HepG2 (cell line): ENCODE data around the gene GAS2L2. TPM values are rescaled to one million over a fixed set of nuclear protein-coding genes. Genes with fewer than 3 reads are reported as not detected.

ENCODE experiments used
- DNMT3B ChIP-seq: conservative IDR thresholded peaks from 2 replicates; pipeline ENCODE4 v1.6.1; 2016; ENCODE audit warnings: missing biosample characterization, control low read depth
- ELF1 ChIP-seq: sonication (generic); formaldehyde crosslinking; IDR thresholded peaks from 2 replicates; pipeline ENCODE4 v1.4.0; 2020; ENCODE audit warnings: missing genetic modification reagents
- HOXA5 ChIP-seq: sonication (generic); formaldehyde crosslinking; IDR thresholded peaks from 2 replicates; pipeline ENCODE4 v1.4.0; 2020; ENCODE audit warnings: missing genetic modification reagents
- MATR3 ChIP-seq: sonication (generic); formaldehyde crosslinking; IDR thresholded peaks from 2 replicates; pipeline ENCODE4 v1.4.0; 2020; ENCODE audit warnings: missing genetic modification reagents
- POLR2AphosphoS5 ChIP-seq: IDR thresholded peaks from 2 replicates; pipeline ENCODE4 v1.6.1; 2012; ENCODE audit warnings: low read depth, low read length
- PREB ChIP-seq: sonication (generic); formaldehyde crosslinking; IDR thresholded peaks from 2 replicates; pipeline ENCODE4 v1.4.0; 2020; ENCODE audit warnings: missing genetic modification reagents
- RAD21 ChIP-seq: fragments of 450-650 bp; formaldehyde crosslinking; IDR thresholded peaks from 2 replicates; pipeline ENCODE4 v1.5.0; 2020; ENCODE audit warnings: mild to moderate bottlenecking
- RBM22 ChIP-seq: fragments of 200-400 bp; formaldehyde crosslinking; optimal IDR thresholded peaks from 2 replicates; pipeline ENCODE3; 2017; ENCODE audit warnings: mild to moderate bottlenecking, low read length, moderate library complexity
- REPIN1 ChIP-seq: sonication (generic); formaldehyde crosslinking; IDR thresholded peaks from 2 replicates; pipeline ENCODE4 v1.8.0; 2022; ENCODE audit warnings: missing genetic modification reagents, low read depth, mild to moderate bottlenecking, borderline replicate concordance
- RNF219 ChIP-seq: sonication (generic); formaldehyde crosslinking; IDR thresholded peaks from 2 replicates; pipeline ENCODE4 v1.5.0; 2020; ENCODE audit warnings: mild to moderate bottlenecking, missing genetic modification reagents
- SMAD1 ChIP-seq: sonication (generic); formaldehyde crosslinking; IDR thresholded peaks from 2 replicates; pipeline ENCODE4 v1.4.0; 2020; ENCODE audit warnings: missing genetic modification reagents, low read depth, mild to moderate bottlenecking, borderline replicate concordance
- SNAPC2 ChIP-seq: sonication (generic); formaldehyde crosslinking; IDR thresholded peaks from 2 replicates; pipeline ENCODE4 v1.8.1; 2022; ENCODE audit warnings: mild to moderate bottlenecking, missing genetic modification reagents
- SOX6 ChIP-seq, 2 experiments: fragments of 450-650 bp in 1 of 2; sonication (generic) in 1 of 2; formaldehyde crosslinking in 1 of 2; IDR thresholded peaks; 2 replicates each; pipeline versions ENCODE4 v1.4.0 to v1.6.1; 2017 to 2020; ENCODE audit warnings: antibody characterized with exemption in 1 of 2, mild to moderate bottlenecking in 1 of 2, missing genetic modification reagents in 1 of 2
- TBX3 ChIP-seq: fragments of 450-650 bp; IDR thresholded peaks from 2 replicates; pipeline ENCODE4 v1.6.1; 2017; ENCODE audit warnings: antibody characterized with exemption, mild to moderate bottlenecking, inconsistent platforms, borderline replicate concordance
- ZNF549 ChIP-seq: sonication (generic); formaldehyde crosslinking; IDR thresholded peaks from 2 replicates; pipeline ENCODE4 v1.5.0; 2020; ENCODE audit warnings: missing genetic modification reagents
- ZNF841 ChIP-seq: sonication (generic); formaldehyde crosslinking; IDR thresholded peaks from 2 replicates; pipeline ENCODE4 v1.8.1; 2023; ENCODE audit warnings: missing genetic modification reagents, borderline replicate concordance
- polyA plus RNA-seq, 8 experiments: library from polyadenylated mRNA; depleted of rRNA in 3 of 8; stranded (reverse) in 7 of 8; unstranded in 1 of 8; fragments of >200 nt; fragmentation: Illumina TruSeq in 4 of 8; extraction: Trizol in 4 of 8; gene quantifications; 2 replicates each; pipeline versions ENCODE4 v1.2.1 to v1.2.3, GENCODE V29; 2011 to 2016; ENCODE audit warnings: low read depth in 4 of 8, missing spikeins in 1 of 8, mixed read lengths in 1 of 8; ENCODE audit not compliant: insufficient read depth in 1 of 8
- total RNA-seq, 5 experiments: library from RNA; depleted of rRNA; stranded (reverse); fragments of >200 nt; fragmentation: Illumina TruSeq; extraction: Trizol; gene quantifications; 2 replicates each; pipeline ENCODE4 v1.2.3, GENCODE V29; 2016; ENCODE audit warnings: low read depth in 1 of 5
- TF ChIP-seq, protein P1 (sequence below), 2 experiments: IDR thresholded peaks; 2 replicates each; pipeline ENCODE4 v1.6.1; 2011 to 2012; ENCODE audit warnings: low read length in 2 of 2, borderline replicate concordance in 1 of 2, low read depth in 1 of 2, mild to moderate bottlenecking in 1 of 2, moderate library complexity in 1 of 2
- TF ChIP-seq, protein P2 (sequence below): sonication (generic); formaldehyde crosslinking; IDR thresholded peaks from 2 replicates; pipeline ENCODE4 v1.4.0; 2020; ENCODE audit warnings: missing genetic modification reagents

The GAS2L2 gene
- total and polyA plus RNA-seq, 2 of the 13 experiments (the other 11 are each of a cell fraction or from before 2014, with no cell fraction given), result not detected

- TF ChIP-seq, protein P1, sequence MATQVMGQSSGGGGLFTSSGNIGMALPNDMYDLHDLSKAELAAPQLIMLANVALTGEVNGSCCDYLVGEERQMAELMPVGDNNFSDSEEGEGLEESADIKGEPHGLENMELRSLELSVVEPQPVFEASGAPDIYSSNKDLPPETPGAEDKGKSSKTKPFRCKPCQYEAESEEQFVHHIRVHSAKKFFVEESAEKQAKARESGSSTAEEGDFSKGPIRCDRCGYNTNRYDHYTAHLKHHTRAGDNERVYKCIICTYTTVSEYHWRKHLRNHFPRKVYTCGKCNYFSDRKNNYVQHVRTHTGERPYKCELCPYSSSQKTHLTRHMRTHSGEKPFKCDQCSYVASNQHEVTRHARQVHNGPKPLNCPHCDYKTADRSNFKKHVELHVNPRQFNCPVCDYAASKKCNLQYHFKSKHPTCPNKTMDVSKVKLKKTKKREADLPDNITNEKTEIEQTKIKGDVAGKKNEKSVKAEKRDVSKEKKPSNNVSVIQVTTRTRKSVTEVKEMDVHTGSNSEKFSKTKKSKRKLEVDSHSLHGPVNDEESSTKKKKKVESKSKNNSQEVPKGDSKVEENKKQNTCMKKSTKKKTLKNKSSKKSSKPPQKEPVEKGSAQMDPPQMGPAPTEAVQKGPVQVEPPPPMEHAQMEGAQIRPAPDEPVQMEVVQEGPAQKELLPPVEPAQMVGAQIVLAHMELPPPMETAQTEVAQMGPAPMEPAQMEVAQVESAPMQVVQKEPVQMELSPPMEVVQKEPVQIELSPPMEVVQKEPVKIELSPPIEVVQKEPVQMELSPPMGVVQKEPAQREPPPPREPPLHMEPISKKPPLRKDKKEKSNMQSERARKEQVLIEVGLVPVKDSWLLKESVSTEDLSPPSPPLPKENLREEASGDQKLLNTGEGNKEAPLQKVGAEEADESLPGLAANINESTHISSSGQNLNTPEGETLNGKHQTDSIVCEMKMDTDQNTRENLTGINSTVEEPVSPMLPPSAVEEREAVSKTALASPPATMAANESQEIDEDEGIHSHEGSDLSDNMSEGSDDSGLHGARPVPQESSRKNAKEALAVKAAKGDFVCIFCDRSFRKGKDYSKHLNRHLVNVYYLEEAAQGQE (IDR thresholded peaks at IDR 0.05; ENCODE audit: borderline replicate concordance in 1 of 2, low read depth in 1 of 2, low read length in 2 of 2), result no peak
- no peak for TF ChIP-seq SOX6 (IDR thresholded peaks at IDR 0.05)
- peak; percentile 65 for TF ChIP-seq SOX6 (CRISPR knock-in tag; IDR thresholded peaks at IDR 0.05)
- 0 out of 2 replicates have a peak, but pooled peaks have one; percentile 72 for TF ChIP-seq PREB (CRISPR knock-in tag)
- no peak for TF ChIP-seq ELF1 (CRISPR knock-in tag)
- no peak for TF ChIP-seq TBX3
- TF ChIP-seq POLR2AphosphoS5, result no peak
- TF ChIP-seq ZNF841 (CRISPR knock-in tag), result no peak
- TF ChIP-seq SNAPC2, result peak; percentile 50; the same call in 1 of the 2 replicates
- TF ChIP-seq REPIN1 (CRISPR knock-in tag), result peak; percentile 73; the same call in 1 of the 2 replicates
- TF ChIP-seq SMAD1 (CRISPR knock-in tag), result 0 out of 2 replicates have a peak, but pooled peaks have one; percentile 63
- no peak for TF ChIP-seq MATR3 (CRISPR knock-in tag)
- TF ChIP-seq RAD21 (CRISPR knock-in tag), result peak; percentile 98
- TF ChIP-seq HOXA5 (CRISPR knock-in tag), result peak; percentile 75; the same call in 1 of the 2 replicates
- TF ChIP-seq RBM22, result no peak
- no peak for TF ChIP-seq RNF219 (CRISPR knock-in tag)
- TF ChIP-seq, protein P2, sequence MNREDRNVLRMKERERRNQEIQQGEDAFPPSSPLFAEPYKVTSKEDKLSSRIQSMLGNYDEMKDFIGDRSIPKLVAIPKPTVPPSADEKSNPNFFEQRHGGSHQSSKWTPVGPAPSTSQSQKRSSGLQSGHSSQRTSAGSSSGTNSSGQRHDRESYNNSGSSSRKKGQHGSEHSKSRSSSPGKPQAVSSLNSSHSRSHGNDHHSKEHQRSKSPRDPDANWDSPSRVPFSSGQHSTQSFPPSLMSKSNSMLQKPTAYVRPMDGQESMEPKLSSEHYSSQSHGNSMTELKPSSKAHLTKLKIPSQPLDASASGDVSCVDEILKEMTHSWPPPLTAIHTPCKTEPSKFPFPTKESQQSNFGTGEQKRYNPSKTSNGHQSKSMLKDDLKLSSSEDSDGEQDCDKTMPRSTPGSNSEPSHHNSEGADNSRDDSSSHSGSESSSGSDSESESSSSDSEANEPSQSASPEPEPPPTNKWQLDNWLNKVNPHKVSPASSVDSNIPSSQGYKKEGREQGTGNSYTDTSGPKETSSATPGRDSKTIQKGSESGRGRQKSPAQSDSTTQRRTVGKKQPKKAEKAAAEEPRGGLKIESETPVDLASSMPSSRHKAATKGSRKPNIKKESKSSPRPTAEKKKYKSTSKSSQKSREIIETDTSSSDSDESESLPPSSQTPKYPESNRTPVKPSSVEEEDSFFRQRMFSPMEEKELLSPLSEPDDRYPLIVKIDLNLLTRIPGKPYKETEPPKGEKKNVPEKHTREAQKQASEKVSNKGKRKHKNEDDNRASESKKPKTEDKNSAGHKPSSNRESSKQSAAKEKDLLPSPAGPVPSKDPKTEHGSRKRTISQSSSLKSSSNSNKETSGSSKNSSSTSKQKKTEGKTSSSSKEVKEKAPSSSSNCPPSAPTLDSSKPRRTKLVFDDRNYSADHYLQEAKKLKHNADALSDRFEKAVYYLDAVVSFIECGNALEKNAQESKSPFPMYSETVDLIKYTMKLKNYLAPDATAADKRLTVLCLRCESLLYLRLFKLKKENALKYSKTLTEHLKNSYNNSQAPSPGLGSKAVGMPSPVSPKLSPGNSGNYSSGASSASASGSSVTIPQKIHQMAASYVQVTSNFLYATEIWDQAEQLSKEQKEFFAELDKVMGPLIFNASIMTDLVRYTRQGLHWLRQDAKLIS (CRISPR knock-in tag), result no peak
- no peak for TF ChIP-seq ZNF549 (CRISPR knock-in tag)
- no peak for TF ChIP-seq DNMT3B (CRISPR knock-in tag)
Measured at GRCh38 chr17:35764123-35764991, 11.3 kb upstream of the GAS2L2 start (continued).
